ENCODE results near the gene ATP12A.
A peak's percentile ranks its signal among the peaks of the same experiment; 100 is the strongest.

The ATP12A gene

GRCh38 chr13:24680258-24680920 lies at the start of gene ATP12A:
Gene ATP12A (plus strand): TSS chr13:24680408. CDS start chr13:24680744, 336 bp downstream.
- DNase-seq (ENCODE audit: low read depth in 2 of 2): peak in 1 of 2 donors; percentile 12

- no peak for DNase-seq (ENCODE audit: low read depth in 2 of 2)
Measured at GRCh38 chr13:24630851-24631620, 49.2 kb upstream of the ATP12A start.

GRCh38 chr13:24631922-24632321 lies 48.3 kb upstream of the ATP12A start:
- DNase-seq (ENCODE audit: low read depth in 2 of 2): no peak

- no peak for DNase-seq (ENCODE audit: low read depth in 2 of 2)
Measured at GRCh38 chr13:24632382-24633121, 47.7 kb upstream of the ATP12A start.

- no peak for DNase-seq (ENCODE audit: low read depth in 2 of 2)
Measured at GRCh38 chr13:24636776-24637175, 43.4 kb upstream of the ATP12A start.

GRCh38 chr13:24638096-24638495 lies 42.1 kb upstream of the ATP12A start:
- no peak for DNase-seq (ENCODE audit: low read depth in 2 of 2)

- DNase-seq (ENCODE audit: low read depth in 2 of 2): no peak
Measured at GRCh38 chr13:24640752-24641151, 39.5 kb upstream of the ATP12A start.

GRCh38 chr13:24642219-24642618 lies 38.0 kb upstream of the ATP12A start:
- no peak for DNase-seq (ENCODE audit: low read depth in 2 of 2)

- DNase-seq (ENCODE audit: low read depth in 2 of 2): no peak
Measured at GRCh38 chr13:24644036-24644435, 36.2 kb upstream of the ATP12A start.

- DNase-seq (ENCODE audit: low read depth in 2 of 2): no peak
Measured at GRCh38 chr13:24648271-24648670, 31.9 kb upstream of the ATP12A start.

- no peak for DNase-seq (ENCODE audit: low read depth in 2 of 2)
Measured at GRCh38 chr13:24648983-24649687, 31.1 kb upstream of the ATP12A start.

GRCh38 chr13:24649688-24650043 lies 30.5 kb upstream of the ATP12A start:
- DNase-seq (ENCODE audit: low read depth in 2 of 2): no peak

GRCh38 chr13:24650161-24650560 lies 30.0 kb upstream of the ATP12A start:
- no peak for DNase-seq (ENCODE audit: low read depth in 2 of 2)

- no peak for DNase-seq (ENCODE audit: low read depth in 2 of 2)
Measured at GRCh38 chr13:24651718-24652345, 28.4 kb upstream of the ATP12A start.

- no peak for DNase-seq (ENCODE audit: low read depth in 2 of 2)
Measured at GRCh38 chr13:24652359-24652758, 27.8 kb upstream of the ATP12A start.

- no peak for DNase-seq (ENCODE audit: low read depth in 2 of 2)
Measured at GRCh38 chr13:24654741-24655140, 25.5 kb upstream of the ATP12A start.

- no peak for DNase-seq (ENCODE audit: low read depth in 2 of 2)
Measured at GRCh38 chr13:24659239-24659638, 21.0 kb upstream of the ATP12A start.

- no peak for DNase-seq (ENCODE audit: low read depth in 2 of 2)
Measured at GRCh38 chr13:24660023-24660741, 20.0 kb upstream of the ATP12A start.

GRCh38 chr13:24661713-24662112 lies 18.5 kb upstream of the ATP12A start:
- DNase-seq (ENCODE audit: low read depth in 2 of 2): no peak

- DNase-seq (ENCODE audit: low read depth in 2 of 2): no peak
Measured at GRCh38 chr13:24662195-24663088, 17.8 kb upstream of the ATP12A start.

All from stimulated activated CD8-positive, alpha-beta memory T cell treated with anti-CD3 and anti-CD28 coated beads, Interleukin-15, amount 100 ng/mL, for 4 hours (primary cell).